Neural crest cell (in vitro differentiated cells): ENCODE data around the gene ALOX12B. TPM values are rescaled to one million over a fixed set of nuclear protein-coding genes. Genes with fewer than 3 reads are reported as not detected.

Experiments
- DNase-seq: peaks from one replicate; pipeline ENCODE4 v3.0.0; 2021; ENCODE audit warnings: low read depth, mixed read lengths, low spot score
- H3K27ac Mint-ChIP-seq: one replicate; pipeline ENCODE4 v1.8.0; 2021; ENCODE audit warnings: mild to moderate bottlenecking, mixed read lengths; ENCODE audit not compliant: unreplicated experiment
- H3K27me3 Mint-ChIP-seq: 2 replicates; pipeline ENCODE4 v1.8.0; 2021; ENCODE audit warnings: low read depth, mild to moderate bottlenecking, mixed read lengths
- H3K36me3 Mint-ChIP-seq: 2 replicates; pipeline ENCODE4 v1.8.0; 2021; ENCODE audit warnings: low read depth, mild to moderate bottlenecking, mixed read lengths
- H3K4me1 Mint-ChIP-seq: 2 replicates; pipeline ENCODE4 v1.8.0; 2021; ENCODE audit warnings: mixed read lengths
- H3K4me3 Mint-ChIP-seq: one replicate; pipeline ENCODE4 v1.8.0; 2021; ENCODE audit warnings: mild to moderate bottlenecking, mixed read lengths
- H3K9me3 Mint-ChIP-seq: 2 replicates; pipeline ENCODE4 v1.8.0; 2021; ENCODE audit warnings: mixed read lengths
- total RNA-seq: library from RNA; stranded (reverse); gene quantifications from 2 replicates; pipeline ENCODE4 v1.2.1, GENCODE V29; 2021
- TF ChIP-seq, protein P1 (sequence below): fragments of 200-600 bp; sonication (generic); conservative IDR thresholded peaks from 2 replicates; pipeline ENCODE4 v1.5.0; 2021; ENCODE audit warnings: antibody characterized with exemption, mild to moderate bottlenecking

ALOX12B gene
- total RNA-seq, 1 donor from 2014 or later, result not detected

DNA sequence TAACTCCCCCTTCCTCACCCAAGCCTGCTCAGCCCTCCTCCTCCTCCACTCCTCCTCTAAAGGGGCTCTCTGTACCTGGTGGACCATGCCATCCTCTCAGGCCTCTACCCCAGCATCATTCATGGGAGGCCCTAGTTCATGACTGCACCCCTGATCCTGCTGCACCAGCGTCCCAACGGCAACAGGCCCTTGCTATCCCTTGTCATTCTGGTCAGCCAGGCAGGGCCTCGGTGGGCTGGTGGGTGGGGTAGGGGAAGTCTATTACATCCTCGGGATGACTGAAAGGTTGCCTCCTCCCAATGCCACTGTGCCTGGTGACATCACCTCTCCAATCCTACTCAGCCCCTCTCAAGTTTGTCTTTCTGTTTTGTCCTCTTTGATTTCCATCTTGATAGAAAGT, 19.7 kb downstream of the ALOX12B start:
- no peak for DNase-seq

GRCh38 chr17:8066841-8067775, 20.4 kb downstream of the ALOX12B start:
- Mint-ChIP-seq H3K36me3 (no peaks in the 10 kb centered on the region), H3K4me3 (no peak overlapping the region), H3K9me3 (no peaks in the 10 kb centered on the region), H3K27me3 (peaks cover 98% of the 10 kb centered on the region), H3K4me1 (no peaks in the 10 kb centered on the region), H3K27ac (no peak overlapping the region)
- TF ChIP-seq, protein P1, sequence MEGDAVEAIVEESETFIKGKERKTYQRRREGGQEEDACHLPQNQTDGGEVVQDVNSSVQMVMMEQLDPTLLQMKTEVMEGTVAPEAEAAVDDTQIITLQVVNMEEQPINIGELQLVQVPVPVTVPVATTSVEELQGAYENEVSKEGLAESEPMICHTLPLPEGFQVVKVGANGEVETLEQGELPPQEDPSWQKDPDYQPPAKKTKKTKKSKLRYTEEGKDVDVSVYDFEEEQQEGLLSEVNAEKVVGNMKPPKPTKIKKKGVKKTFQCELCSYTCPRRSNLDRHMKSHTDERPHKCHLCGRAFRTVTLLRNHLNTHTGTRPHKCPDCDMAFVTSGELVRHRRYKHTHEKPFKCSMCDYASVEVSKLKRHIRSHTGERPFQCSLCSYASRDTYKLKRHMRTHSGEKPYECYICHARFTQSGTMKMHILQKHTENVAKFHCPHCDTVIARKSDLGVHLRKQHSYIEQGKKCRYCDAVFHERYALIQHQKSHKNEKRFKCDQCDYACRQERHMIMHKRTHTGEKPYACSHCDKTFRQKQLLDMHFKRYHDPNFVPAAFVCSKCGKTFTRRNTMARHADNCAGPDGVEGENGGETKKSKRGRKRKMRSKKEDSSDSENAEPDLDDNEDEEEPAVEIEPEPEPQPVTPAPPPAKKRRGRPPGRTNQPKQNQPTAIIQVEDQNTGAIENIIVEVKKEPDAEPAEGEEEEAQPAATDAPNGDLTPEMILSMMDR, result no peak
- DNase-seq, result no peak

More for the DNA sequence above, 19.7 kb downstream of the ALOX12B start:
- H3K36me3 Mint-ChIP-seq, result no peaks in the 10 kb centered on the region
- TF ChIP-seq, protein P1, result no peak
- no peak overlapping the region for H3K4me3 Mint-ChIP-seq
- peaks cover 98% of the 10 kb centered on the region for H3K27me3 Mint-ChIP-seq
- no peak overlapping the region for H3K27ac Mint-ChIP-seq
- peaks cover 5% of the 10 kb centered on the region for H3K4me1 Mint-ChIP-seq
- H3K9me3 Mint-ChIP-seq, result no peaks in the 10 kb centered on the region

DNA sequence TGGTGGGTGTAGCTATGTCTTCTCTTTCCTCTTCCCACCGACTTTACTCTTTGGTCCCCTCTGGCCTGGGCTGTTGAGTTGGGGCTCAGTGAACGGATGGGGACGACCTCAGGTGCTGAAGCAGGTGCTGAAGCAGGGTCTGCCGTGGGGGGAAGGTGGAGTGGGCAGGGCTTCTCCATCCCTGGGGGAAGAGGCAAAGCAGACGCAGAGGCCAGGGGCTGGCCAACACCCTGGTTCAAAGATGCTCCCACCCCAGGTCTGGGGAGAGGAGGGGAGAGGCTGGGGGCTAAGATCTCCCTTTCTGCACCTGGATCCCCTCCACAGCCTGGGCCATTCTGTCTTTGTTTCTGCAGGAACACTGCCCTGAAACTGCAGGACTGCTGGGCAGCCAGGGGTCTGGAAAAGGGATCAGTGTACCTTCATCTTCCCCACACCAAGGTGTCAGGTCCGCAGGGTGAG, 22.9 kb downstream of the ALOX12B start:
- no peak for DNase-seq
- Mint-ChIP-seq H3K27me3 (peaks cover 98% of the 10 kb centered on the region), H3K4me1 (no peaks in the 10 kb centered on the region), H3K9me3 (no peaks in the 10 kb centered on the region), H3K4me3 (no peak overlapping the region), H3K27ac (no peak overlapping the region), H3K36me3 (no peaks in the 10 kb centered on the region)
- TF ChIP-seq, protein P1, result no peak

DNA sequence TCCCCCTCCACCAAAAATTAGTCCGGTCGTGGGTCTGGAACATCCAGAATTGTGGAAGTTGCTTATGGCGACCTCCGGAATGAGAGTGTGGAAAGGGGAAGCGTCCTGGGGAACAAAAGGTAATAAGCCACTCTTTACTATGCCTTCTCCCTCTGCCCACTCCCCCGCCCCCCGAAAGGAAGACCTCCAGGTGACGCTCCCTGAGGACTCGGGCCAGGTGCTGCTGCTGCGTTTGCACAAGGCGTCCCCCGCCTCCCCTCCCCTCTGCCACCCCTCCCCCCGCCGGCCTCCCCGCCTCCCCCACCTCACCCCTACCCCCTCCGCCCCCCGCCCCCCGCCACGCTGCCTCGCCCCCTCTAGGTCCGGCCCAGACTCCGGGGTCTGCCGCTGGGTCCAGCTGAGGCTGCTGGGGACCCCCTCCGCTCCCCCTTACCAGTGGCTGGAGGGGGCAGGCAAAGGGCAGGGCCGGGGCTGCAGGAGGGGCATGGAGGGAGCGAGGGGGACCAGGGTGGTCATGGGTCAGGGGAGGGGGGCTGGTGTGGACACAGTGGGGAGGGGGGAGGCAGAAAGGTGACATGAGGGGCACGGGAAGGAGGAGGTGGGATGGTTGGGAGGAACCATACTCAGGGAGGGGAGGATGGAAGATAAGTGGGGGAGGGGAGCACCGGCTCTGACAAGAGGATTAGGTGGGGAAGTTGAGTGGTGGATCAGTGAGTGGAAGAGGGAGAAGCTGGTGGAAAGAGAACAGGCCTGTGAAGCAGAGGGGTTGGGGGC, 23.6 kb downstream of the ALOX12B start:
- Mint-ChIP-seq H3K27me3 (peaks cover 98% of the 10 kb centered on the region), H3K9me3 (no peaks in the 10 kb centered on the region), H3K27ac (no peak overlapping the region), H3K4me1 (no peaks in the 10 kb centered on the region), H3K4me3 (no peak overlapping the region), H3K36me3 (no peaks in the 10 kb centered on the region)
- TF ChIP-seq, protein P1, result no peak
- no peak for DNase-seq

DNA sequence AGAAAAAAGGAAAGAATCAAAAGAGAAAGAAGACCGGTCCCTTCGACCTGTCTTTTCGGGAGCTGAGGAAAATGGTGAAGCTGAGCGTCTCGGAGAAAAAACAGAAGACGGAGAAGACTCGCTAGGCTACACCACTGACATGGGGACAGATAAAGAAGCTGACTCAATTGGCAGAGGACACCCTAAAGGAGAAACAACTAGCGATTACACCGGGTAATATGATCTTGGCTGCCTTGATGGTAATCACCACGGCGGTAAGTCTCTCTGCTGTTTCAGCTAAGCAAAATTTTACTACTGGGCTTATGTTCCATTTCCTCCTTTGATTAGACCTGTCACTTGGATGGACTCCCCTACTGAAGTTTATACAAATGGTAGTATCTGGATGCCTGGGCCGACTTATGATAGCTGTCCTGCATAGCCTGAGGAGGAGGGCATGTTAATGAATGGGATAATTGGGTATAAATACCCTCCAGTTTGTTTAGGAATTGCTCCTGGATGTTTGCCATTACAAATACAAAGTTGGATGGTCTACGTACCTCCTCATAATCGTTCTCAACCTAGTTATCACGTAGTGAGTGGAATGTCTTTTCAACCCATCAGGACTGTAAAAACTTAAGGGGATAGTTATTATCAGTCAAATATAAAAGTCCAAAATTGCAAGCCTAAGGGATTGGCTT, 24.6 kb downstream of the ALOX12B start:
- Mint-ChIP-seq H3K9me3 (no peaks in the 10 kb centered on the region), H3K36me3 (no peaks in the 10 kb centered on the region), H3K4me1 (no peaks in the 10 kb centered on the region), H3K27me3 (peaks cover 94% of the 10 kb centered on the region), H3K4me3 (no peak overlapping the region), H3K27ac (no peak overlapping the region)
- TF ChIP-seq, protein P1, result no peak
- no peak for DNase-seq
